Stimulated activated CD4-positive, alpha-beta T cell treated with anti-CD3 and anti-CD28 coated beads, Interleukin-1b, Interleukin-23, amount 100 ng/mL, for 4 hours (primary cell): ENCODE results near the gene KIFC3.

Experiments used
- DNase-seq, 2 donors: peaks; one replicate each; pipeline ENCODE4 v3.0.0-alpha.2; 2020; ENCODE audit warnings: low read depth in 2 of 2

Gene KIFC3

DNA sequence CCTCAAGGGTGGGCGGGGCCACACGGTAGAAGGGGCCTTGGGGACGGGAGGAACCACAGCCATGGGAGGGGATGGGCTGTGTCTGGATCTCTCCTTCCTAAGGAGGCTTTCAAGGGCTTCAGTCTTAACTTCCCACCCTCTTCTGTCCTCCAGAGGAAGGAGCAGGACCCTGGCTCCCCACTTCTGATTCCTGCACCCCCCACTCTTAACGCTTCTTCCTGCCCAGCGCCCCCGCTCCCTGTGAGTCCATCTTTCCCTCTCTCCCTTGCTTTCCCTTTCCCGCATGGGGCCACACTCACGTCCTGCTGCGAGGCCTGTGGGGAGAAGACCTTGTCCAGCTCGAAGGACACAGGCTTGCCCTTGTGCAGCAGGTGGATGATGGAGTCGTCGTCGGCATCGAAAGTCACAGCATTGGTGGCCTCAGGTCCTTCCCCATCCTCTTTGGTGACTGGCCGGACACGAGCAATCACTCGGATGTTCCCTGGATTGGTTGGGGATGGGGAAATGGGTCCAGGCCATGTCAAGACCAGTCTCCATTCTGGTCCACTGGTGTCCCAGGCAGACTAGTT lies 37.0 kb downstream of the KIFC3 start:
- DNase-seq = no peak

- DNase-seq = no peak
These were observed 37.7 kb downstream of the KIFC3 start for GRCh38 chr16:57764341-57765159.

- DNase-seq = no peak
These were observed 38.3 kb downstream of the KIFC3 start for GRCh38 chr16:57764006-57764340.

DNA sequence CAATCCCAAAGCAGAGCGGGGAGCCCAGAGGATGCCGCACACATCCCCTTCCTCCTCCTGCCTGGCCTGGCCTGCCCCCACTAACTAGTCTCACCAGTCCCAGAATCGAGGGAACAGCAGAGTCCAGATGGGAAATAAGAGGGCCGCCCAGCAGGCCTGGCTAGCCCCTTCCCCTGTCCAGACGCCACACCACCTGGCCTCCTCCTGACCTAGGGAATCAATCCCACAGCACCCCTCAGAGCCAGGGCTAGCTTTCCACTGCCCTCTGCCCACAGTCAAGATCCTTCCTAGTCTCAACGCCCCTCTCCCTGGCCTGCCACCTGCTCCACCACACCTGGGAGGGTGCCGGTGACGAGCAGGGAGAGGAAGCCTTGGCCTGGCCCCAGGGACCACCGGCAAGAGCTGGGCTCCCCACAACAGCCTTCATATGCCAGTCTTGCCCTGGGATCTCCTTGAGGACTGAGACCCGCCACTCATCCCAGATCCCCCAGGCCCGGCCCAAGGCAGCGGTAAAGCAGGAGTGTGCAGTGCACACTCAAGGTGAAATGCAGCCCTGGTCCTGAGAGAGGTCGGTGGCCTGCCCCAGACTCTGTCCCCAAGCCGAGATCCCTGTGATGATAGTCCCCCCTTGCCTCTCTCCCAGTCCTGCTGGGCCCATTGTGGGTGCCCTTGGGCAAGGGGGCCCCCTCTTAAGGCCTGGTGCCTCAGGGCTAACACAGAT lies 38.8 kb downstream of the KIFC3 start:
- DNase-seq = no peak

GRCh38 chr16:57762365-57763040 lies 39.8 kb downstream of the KIFC3 start:
- no peak for DNase-seq

- DNase-seq = no peak
These were observed 40.3 kb downstream of the KIFC3 start for GRCh38 chr16:57761957-57762356.

DNA sequence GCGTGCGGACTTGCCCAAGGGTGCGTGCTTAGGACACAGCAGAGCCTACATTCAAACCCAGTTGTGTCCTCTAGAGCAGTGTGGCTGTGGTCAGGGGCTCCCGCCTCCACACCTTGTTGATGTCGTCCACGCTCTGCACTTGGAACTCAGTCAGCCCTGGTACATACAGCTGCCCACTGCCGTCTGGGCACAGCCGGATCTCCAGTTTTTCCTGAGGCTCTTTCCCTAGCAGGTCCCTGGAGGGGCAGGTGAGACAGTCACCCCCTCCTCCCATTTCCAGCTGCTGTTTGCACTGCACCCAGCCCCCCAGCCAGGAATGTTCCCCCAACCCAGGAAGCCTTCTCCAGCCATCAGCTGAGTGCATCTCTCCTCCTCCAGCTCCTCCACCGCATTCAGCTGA lies 41.0 kb downstream of the KIFC3 start:
- DNase-seq = no peak

GRCh38 chr16:57760357-57761160 lies 41.7 kb downstream of the KIFC3 start:
- DNase-seq = no peak

- no peak for DNase-seq
These were observed 42.5 kb downstream of the KIFC3 start for GRCh38 chr16:57759541-57760356.

GRCh38 chr16:57759131-57759530 lies 43.2 kb downstream of the KIFC3 start:
- no peak for DNase-seq

- no peak for DNase-seq
These were observed 43.8 kb downstream of the KIFC3 start for GRCh38 chr16:57758331-57759117.

DNA sequence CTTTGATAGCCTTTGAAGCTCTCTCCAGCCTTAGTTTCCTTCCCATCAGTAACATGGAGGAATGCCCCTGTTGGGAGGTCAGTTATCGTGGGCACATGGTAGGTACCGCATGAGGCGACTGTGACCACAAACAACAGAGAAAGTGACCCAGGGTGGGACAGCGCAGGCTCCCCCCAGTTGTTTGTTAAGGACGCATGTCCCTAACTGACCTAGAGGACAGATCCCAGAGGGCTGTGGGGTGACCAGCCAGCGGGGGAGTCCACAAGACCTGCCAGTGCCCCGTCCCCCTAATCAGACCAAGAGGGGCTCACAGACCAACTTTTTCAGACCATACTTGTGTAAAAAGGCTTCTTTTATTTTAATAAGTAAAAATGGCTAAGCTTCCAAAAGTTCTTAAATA lies 44.4 kb downstream of the KIFC3 start:
- DNase-seq = no peak

- peak; percentile 88 to 90 for DNase-seq
These were observed 44.9 kb downstream of the KIFC3 start for GRCh38 chr16:57757326-57757786.

DNA sequence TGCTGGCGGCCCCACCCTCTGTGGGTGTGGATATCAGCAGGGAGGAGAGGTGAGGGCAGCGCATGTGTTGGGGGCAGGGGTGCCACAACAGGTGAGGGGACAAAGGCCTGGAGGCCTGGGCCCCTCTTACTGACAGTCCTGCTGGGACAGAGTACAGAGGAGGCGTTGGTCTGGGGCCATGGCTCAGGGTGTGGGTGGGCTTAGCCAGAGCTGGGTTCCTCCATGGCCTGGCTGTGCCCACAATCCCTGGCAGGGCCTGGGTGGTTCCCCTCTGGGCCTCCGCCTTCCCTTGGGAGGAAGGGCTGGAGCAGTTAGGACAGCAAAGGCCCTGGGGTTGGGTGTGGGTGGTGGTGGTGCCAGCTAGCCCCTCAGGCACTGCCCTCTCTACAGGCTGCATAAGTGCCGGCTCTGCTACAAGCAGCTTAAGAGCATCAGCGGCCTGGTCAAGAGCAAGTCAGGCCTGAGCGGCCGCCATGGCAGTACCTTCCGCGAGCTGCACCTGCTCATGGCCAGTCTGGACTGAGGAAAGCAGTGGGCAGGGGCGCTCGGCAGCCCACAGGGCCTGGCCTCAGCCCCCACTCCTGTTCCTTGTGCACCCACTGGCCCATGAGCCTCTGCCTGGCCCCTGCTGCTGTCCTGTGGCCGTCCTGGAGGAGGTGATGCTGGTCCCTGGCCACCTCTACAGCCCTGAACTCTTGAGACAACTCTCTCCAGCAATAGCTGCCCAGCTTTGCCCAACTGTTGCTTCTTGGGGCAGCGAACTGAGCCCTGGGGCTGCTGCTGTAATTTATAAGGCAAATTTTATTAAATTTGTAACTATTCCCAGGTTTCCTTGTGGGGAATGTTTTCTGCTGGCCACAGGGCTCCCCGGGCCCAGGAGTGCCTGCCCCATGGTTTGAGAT lies 45.6 kb downstream of the KIFC3 start:
- DNase-seq = no peak

GRCh38 chr16:57755726-57756423 lies 46.4 kb downstream of the KIFC3 start:
- no peak for DNase-seq

GRCh38 chr16:57755061-57755684 lies 47.1 kb downstream of the KIFC3 start:
- DNase-seq = no peak

DNA sequence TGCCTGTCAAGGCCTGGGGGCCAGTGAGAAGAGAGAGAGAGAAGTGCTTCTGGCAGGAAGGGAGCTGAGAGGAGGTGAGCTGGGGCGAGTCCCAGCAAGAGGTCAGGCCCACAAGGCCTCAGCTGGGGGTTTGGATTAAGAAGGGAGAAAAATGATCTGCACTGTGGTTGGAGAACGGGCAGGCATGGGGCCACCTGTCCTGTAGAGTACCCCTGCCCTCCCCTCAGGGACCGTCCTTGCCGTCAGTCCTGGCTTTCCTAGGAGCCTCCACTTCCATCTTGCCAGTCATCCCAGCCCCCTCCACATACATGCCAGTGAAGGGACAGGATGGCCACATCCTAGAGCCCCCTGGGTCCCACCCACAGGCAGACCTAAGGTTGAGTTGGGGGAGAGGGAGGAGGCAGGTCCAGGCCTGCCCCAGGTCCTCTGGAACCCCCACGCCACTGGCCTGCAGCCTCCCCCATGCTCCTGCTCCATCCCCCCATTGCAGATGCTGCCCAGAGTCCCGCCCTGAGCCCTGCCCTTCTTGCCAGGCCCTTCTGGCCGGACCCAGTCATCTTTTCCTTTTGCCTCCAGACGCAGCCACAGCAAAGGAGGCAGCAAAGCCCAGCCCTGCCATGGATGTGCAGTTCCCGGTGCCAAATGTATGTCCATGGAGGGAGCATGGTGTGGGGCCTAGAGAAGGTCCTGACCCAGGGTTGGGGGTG lies 47.8 kb downstream of the KIFC3 start:
- DNase-seq = no peak
